Bronchial epithelial cell (primary cell): ENCODE data around the gene GATAD2B. TPM values are rescaled to one million over a fixed set of nuclear protein-coding genes. Genes with fewer than 3 reads are reported as not detected.

Source experiments
- DNase-seq: peaks from one replicate; pipeline ENCODE4 v3.0.0-alpha.2; 2010; ENCODE audit warnings: low read depth
- FAIRE-seq: peaks from 2 replicates; lab custom pipeline; 2011; peaks lifted over from hg19 to GRCh38; lab: Jason Lieb, UNC
- H3K27me3 ChIP-seq: 2 replicates; pipeline ENCODE4 v1.5.1; 2011; ENCODE audit warnings: low read length; ENCODE audit not compliant: control insufficient read depth, insufficient read depth
- H3K36me3 ChIP-seq: 2 replicates; pipeline ENCODE4 v1.5.1; 2011; ENCODE audit warnings: low read length; ENCODE audit not compliant: control insufficient read depth, insufficient read depth
- H3K4me3 ChIP-seq: 2 replicates; pipeline ENCODE4 v1.5.1; 2011; ENCODE audit warnings: mild to moderate bottlenecking, low read depth, low read length, control low read depth
- CTCF ChIP-seq: IDR thresholded peaks from 2 replicates; pipeline ENCODE4 v1.5.1; 2011; ENCODE audit warnings: mild to moderate bottlenecking, moderate library complexity, low read length, control low read depth, inconsistent platforms; ENCODE audit not compliant: insufficient read depth, severe bottlenecking
- total RNA-seq: library from RNA; depleted of rRNA; stranded (reverse); fragments of >200 nt; gene quantifications from 2 replicates; pipeline ENCODE4 v1.2.1, GENCODE V29; 2014

Gene GATAD2B
- total RNA-seq, 1 donor from 2014 or later, result 1.8 TPM

- H3K4me3 ChIP-seq, result no peak overlapping the region
- H3K27me3 ChIP-seq, result no peaks in the 10 kb centered on the region
- no peak for TF ChIP-seq CTCF
- no peak for DNase-seq
- no peak for FAIRE-seq
- no peaks in the 10 kb centered on the region for H3K36me3 ChIP-seq
Measured at GRCh38 chr1:153778051-153778823, 144.5 kb downstream of the GATAD2B start.

GRCh38 chr1:153777648-153778047 lies 145.1 kb downstream of the GATAD2B start:
- FAIRE-seq, result no peak
- H3K4me3 ChIP-seq, result no peak overlapping the region
- H3K36me3 ChIP-seq, result no peaks in the 10 kb centered on the region
- DNase-seq, result no peak
- H3K27me3 ChIP-seq, result no peaks in the 10 kb centered on the region
- no peak for TF ChIP-seq CTCF

- no peak for FAIRE-seq
- H3K36me3 ChIP-seq, result peaks cover 2% of the 10 kb centered on the region
- H3K4me3 ChIP-seq, result no peak overlapping the region
Measured at GRCh38 chr1:153776845-153777370, 145.9 kb downstream of the GATAD2B start.

GRCh38 chr1:153776352-153776751 lies 146.4 kb downstream of the GATAD2B start:
- H3K36me3 ChIP-seq, result peaks cover 5% of the 10 kb centered on the region
- FAIRE-seq, result no peak
- DNase-seq, result no peak
- H3K27me3 ChIP-seq, result no peaks in the 10 kb centered on the region
- TF ChIP-seq CTCF, result no peak
- peak overlapping the region; percentile 63 for H3K4me3 ChIP-seq

More at GRCh38 chr1:153776845-153777370, 145.9 kb downstream of the GATAD2B start:
- no peak for TF ChIP-seq CTCF
- DNase-seq, result no peak
- no peaks in the 10 kb centered on the region for H3K27me3 ChIP-seq

- H3K36me3 ChIP-seq, result peaks cover 7% of the 10 kb centered on the region
- no peak for TF ChIP-seq CTCF
- peak overlapping the region; percentile 63 for H3K4me3 ChIP-seq
- no peak for FAIRE-seq
- peak; percentile 53 for DNase-seq
- H3K27me3 ChIP-seq, result no peaks in the 10 kb centered on the region
Measured at GRCh38 chr1:153775458-153776327, 147.1 kb downstream of the GATAD2B start.
